ENCODE data around the gene TFAP2E.

TFAP2E gene

DNA sequence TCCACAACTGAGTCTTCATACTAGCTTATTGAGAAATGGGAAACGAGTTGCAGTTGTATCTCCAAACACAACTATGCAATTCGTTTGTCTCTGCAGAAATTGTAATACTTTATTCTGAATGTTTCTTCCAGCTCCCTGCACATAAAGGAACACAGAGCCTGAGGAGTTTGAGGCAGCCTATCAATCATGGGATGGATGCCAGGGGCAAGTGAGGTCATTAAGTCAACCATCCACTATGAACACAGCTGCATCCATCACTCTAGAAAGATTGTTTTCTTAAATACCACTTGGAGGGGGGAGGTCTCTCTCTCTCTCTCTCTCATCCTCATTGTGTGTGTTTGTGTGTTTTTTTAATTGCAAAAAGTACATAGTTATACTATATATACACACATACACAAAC lies 71.1 kb downstream of the TFAP2E start:
- DNase-seq (ENCODE audit: low spot score) = no peak

Measured in kidney tubule cell (primary cell).